GM19240 (cell line): ENCODE measurements around the gene RNF126.
"Not testable (repeated sequence)": the region's sequence is repeated elsewhere in the genome, so short reads cannot be mapped to it uniquely, and the experiment has no call there.

ENCODE experiments used
- DNase-seq: peaks from one replicate; pipeline ENCODE4 v3.0.0; 2011; ENCODE audit warnings: low spot score; ENCODE audit not compliant: insufficient read length

The RNF126 gene

DNA sequence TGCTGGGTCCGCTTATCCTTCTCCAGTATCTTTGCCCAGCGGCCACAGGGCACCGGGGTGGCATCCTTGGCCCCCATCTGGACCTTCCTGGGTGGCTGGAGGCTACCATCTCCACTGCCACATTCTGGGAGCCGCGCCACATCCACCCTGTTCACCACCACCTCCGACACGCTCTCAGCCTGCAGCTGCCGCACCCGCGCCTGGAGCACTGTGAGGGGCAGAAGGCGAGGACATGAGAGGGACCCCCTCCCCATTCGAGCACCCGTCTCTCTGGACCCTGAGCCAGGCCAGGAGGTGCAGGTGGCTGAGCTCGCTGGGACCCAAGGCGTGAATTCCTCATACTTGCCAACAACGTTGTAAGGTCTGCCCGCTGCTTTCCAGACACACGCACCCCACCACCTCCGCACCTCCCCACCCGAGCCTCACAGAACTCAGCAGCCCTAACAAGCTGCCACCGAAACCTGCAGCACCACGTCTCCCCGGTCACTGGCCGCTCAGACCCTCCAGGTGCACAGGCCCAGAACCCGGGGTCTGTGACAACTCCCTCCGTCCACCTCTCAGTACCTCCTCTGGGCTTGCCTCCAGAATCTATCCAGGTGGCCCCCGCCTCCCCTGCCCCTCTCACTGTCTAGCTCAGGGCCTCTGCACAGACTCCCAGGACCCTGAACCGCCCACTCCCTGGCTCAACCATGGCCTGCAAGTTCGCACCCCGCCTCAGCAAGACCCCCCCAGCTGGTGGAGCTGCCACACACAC is 32.9 kb downstream of the RNF126 start:
- DNase-seq: no peak

DNA sequence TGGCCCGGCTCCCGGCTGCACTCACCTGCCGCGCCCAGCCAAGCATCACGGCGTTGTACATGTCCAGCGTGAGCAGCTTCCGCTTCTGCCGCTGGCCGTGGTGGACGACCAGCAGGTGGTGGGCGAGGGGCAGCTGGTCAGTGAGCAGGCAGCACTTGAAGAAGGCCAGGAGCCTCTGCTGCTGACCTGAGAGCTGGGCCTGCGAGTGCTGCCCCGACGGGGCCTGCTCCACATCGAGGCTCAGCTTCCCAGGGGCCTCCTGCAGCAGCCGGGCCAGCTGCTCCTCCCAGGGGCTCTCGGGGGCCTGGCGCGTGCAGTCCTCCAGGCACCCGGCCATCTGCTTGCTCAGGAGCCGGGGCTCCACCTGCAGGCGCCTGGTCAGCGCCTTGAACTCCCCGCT is 33.5 kb downstream of the RNF126 start:
- not testable (repeated sequence) for DNase-seq

DNA sequence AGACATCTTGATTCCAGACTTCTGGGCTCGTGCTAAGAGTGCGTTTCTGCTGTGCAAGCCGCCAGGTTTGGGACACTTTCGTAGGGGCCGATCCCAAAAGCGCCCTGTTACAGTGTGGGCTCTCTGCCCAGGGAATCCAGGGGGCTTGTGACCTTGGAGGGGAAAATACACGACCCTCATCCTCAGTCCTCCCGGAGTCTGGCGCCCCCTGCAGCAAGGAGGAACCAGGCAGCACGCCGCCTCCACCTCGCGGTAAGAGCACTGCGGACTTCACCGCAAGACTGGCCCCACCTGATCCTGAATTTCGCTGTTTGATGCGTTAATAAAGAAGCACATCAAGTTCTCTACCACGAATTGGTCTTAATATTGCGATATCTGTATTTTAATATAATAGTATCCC is 34.8 kb downstream of the RNF126 start:
- no peak for DNase-seq

DNA sequence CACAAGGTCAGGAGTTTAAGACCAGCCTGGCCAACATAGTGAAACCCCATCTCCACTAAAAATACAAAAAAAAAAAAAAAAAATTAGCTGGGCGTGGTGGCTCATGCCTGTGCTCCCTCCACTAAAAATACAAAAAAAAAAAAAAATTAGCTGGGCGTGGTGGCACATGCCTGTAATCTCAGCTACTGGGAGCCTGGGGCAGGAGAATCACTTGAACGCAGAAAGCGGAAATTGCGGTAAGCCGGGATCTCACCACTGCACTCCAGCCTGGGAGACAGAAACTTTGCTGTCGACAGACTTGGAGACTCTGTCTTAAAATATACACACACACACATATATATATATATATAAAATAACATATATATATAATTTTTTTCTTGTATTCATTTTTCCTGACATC is 36.4 kb downstream of the RNF126 start:
- DNase-seq: not testable (repeated sequence)

DNA sequence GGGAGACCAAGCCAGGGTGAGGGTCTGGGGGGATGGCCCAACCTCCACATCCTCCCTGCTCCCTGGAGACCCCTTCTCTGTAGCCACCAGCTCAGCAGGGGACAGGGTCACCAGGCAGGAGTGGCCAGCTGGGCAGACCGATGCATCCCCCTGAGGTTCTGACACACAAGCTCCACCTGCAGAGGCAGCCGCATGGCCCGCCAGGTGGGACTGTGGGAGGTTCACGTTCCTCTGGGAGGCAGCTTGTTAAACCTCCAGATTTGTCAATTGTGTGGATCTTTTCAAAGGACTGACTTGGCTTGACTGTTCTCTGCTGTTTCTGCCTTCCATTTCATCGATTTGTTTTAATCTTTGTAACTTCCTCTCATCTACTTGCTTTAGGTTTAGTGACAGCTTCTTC is 37.8 kb downstream of the RNF126 start:
- DNase-seq: no peak

DNA sequence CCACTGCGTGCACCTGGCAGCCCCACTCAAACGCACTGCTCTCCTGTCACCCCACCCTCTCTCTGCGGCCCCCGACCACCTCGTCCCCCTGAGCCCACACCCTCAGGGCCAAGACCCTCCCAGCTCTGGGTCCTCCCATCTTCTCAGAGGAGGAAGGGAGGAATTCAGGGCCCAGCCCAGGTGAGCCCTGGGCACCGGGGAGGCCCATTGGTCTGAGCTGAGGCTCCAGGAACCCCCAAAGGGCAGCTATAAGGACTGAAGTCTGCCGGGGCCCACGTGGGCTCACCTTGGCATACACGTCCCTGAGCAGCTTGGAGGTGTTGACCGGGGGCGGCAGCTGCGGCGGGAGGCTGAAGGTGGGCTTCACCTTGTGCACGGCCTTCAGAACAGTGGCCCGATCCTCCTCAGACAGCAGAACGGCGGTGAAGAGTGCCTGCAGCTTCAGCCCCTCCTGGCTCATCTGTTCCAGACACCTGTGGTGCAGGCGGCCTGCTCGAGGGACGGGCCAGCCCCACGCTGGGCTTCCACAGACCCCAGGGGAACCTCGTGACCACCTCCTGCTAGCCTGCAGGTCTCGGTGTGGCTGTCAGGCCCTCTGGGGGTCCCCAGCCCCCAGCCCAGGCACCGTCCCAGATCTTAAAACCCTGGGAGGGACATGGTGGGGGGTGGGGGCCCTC is 38.4 kb downstream of the RNF126 start:
- DNase-seq: no peak

DNA sequence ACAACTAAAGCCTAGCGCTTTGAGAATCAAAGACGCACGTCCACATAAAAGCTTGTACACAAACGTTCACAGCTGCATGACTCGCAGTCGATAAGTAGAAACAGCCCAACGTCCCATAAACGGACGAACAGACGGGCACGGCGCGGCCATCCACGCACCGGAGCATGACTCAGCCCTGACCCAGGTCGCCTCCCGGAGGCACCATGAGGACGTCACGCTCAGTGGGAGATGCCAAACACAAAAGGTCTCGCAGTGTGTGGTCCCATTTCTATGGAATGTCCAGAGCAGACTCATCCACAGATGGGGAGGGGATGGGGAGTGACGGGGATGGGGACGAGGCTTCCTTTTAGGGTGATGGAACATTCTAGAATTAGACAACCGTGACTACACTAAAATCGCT is 39.0 kb downstream of the RNF126 start:
- DNase-seq: no peak

DNA sequence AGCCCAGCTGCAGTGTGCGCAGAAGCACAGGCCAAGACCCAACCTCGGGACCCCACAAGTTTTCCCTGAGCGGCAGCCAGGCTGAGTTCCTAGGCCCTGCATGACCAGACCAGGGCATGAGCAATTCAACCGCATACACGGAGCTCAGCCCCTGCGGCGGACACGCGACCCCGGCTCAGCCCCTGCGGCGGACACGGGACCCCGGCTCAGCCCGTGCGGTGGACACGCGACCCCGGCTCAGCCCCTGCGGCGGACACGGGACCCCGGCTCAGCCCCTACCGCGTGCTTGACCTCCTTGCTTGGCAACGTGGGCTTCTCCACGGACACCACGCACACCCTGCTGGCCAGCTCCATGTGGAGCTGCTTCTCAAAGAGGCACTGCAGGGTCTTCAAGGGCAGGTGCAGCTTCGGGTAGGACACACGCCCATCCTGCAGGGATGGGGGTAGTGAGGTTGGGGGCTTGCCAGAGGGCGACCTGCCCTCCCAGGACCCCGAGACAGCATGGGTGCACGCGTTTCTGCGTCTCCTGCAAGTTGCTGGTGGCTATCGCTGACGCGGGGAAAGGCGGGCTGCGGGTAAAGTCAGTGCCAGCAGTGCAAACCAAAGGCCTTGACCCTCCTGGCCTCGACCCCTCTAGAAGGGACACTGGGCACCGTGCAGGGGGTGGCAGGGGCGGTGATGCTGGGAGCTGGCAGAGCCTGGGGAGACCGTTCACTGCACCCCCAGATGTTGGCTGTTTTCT is 39.7 kb downstream of the RNF126 start:
- DNase-seq: no peak

DNA sequence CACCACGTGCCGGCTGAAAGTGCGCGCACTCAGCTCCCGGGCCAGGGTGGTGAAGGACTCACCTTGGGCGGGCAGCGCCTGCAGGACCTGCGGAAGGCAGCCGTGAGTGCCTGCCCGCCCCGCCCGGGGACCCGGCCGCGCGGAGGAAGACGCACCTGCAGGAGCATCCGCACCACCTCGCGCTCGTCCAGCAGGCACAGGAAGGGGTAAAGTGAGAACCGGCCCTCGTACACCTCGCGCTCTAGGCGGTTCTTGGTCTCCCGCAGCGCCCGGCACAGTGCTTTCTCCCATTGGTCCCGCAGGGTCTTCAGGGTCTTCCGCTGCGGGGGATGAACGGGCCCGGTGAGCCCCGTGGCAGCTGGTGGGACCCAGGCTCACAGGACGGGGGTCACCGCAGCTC is 40.3 kb downstream of the RNF126 start:
- DNase-seq: no peak

DNA sequence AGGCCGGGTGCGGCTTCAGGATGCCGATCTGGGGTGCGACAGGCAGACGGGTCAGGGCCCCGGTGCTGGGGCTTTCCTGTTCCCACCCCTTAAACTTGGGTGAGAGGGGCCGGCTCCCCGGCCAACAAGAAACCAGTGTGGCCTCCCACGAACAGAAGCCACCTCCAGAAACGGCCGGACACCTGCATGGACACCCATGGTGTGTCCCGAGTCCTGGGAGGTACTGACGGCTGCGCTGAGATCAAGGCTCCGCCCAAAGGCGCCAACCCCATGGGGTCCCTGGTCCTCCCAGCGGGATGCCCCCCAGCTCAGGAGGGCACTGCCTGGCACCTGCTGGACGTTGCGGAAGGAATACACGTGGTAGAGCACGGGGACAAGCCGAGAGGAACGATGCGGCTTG is 41.2 kb downstream of the RNF126 start:
- no peak for DNase-seq

DNA sequence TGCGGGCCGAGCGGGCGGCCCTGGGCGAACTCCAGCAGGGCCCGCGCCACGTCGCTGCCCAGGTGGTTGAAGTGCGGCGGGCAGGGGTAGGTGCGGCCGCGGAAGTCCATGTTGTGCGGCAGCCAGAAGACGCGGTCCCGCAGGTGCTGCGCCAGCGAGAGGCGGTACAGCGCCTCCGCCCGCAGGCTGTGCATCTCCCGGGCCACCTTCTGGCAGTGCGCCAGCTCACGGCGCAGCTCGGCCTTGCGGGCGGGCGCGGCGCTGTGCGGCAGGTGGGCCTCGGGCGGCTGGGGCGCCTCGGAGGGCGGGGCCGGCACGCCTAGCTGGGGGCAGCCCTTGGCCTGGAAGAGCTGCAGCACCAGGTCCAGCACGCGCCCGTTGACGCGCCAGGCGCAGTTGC is 41.8 kb downstream of the RNF126 start:
- DNase-seq: not testable (repeated sequence)

DNA sequence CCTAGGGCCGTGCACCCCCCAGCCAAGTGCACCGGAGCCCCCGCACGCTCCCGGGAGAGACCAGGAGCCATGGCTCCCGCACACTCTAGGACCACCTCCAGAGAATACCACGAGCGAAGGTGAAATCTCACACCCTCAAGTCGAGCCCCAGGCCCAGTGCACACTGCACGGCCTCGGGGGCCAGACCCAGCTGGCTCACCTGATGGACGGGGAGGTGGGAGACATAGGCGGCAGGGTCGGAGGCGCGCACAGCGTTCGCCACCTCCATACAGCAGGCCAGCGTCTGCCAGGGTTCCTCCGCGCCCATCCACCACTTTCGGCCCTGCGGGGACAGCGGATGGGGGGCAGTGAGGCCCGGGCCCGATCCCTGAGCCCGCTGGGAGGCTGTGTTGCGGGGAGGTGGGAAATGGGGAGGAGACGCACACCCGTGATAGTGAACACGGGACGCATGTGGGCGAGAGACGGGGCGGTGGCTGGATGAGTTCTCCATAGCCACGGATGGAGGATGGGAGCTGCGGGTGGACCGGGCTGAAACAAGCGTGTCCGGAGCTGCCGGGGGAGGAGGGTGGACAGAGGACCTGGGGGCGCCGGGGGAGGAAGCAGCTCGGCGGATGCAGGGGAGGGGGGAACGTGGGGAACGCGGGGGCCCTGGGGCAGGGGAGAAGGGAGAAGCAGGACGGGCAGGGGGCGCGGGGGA is 42.7 kb downstream of the RNF126 start:
- DNase-seq: no peak

DNA sequence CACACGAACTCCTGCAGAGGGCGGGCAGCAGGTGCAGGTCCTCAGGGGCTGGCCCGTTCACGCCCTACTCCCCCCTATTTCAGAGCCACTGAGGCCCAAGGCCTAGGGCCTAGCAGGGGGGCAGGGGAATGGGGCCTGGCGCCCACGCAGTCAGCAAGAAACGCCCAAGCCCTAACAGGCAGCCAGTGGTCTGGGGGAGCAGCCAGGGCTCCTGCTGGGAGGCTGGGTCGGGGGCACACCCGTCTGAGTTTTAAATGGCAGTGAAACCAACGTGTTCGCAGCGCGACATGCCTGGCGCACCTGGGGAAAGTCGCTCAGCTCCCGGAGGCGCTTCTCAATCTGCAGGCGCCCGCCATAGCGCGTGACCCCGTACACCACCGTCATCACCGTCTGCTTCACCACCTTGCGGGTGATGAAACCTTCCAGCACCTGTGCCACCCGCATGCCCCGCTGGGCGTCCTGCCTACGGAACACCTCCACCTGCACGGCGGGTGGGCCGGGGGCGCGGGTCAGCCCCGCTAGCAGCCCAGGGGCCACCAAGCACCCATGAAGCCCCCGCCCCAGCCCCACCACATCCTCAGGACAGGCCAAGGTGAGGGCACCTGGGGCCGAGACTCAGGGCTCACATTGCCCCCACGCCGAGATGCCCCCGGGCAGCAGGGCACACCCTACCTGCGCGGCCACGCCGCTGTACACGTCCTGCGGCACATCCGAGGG is 43.6 kb downstream of the RNF126 start:
- no peak for DNase-seq

DNA sequence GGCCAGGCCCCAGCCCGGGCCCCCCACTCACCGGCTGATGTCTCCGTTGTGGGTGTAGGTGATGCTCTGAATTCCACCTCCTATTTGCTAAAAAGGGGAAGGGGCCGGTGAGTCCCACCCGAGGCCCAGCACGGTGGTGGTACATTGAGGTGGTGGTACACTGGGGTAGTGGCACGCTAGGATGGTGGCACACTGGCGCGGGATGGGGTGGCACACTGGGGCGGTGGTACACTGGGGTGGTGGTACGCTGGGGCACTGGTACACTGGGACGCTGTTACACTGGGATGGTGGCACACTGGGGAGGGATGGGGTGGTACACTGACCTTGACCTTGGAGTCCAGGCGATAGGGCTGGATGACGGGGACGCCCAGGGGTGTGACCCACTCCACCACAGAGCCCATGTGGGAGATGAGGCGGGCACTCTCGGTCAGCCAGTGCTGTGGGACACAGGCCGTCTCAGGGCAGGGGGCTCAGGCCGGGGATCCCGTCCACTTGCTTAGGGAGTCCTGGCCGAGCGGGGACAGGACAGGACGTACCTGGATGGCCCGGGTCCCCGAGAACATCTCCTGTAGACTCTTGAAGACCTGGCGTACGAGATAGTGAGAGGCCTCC is 44.2 kb downstream of the RNF126 start:
- no peak for DNase-seq

DNA sequence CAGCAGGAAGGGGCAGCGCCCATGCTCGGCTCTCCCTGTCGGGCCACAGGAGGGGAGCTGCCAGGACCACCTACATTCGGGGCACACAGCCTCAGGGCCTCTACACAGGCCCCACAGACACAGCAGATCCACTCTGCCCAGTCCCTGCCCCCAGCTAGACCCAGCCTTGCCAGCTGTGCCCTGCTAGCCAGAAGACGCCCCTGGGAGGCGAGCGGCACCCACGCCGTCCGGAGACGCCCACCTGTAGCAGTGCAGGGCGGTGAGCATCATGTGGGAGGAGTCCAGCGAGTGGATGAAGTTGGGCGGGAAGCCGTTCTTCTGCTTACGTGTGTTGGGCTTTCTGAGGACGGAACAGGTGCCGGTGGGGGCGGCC is 44.8 kb downstream of the RNF126 start:
- no peak for DNase-seq

DNA sequence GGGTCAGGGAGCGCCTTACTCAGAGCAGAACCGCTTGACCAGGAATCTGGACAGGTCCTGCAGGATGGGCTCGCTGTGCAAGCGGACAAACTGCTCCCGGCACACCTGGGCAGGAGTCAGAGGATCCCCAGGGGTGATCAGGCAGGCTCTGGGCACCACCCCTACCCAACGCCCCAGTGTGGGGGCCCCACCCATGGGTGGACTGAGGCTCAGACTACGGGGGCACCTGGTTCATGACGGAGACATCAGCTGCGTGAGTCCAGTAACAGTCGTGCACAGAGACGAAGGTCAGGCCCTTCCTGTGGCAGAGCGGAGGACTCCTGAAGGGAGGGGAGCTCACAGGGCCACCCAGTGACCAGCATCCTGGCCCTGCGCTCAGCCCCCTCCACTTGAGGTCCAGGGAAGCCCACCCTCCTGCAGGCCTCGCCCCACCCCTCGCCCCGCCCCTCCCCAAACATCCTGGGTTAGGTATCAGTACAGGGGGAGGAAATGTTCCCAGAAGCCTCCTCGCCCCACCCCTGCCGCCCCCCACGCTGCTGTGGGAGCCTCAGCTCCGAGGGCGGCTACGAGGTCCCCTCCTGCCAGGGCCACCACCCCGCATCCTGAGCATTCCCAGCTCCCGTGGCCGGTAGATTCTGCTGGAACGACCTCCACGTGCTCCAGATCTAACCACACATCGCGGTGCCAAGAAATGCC is 45.3 kb downstream of the RNF126 start:
- DNase-seq: no peak

DNA sequence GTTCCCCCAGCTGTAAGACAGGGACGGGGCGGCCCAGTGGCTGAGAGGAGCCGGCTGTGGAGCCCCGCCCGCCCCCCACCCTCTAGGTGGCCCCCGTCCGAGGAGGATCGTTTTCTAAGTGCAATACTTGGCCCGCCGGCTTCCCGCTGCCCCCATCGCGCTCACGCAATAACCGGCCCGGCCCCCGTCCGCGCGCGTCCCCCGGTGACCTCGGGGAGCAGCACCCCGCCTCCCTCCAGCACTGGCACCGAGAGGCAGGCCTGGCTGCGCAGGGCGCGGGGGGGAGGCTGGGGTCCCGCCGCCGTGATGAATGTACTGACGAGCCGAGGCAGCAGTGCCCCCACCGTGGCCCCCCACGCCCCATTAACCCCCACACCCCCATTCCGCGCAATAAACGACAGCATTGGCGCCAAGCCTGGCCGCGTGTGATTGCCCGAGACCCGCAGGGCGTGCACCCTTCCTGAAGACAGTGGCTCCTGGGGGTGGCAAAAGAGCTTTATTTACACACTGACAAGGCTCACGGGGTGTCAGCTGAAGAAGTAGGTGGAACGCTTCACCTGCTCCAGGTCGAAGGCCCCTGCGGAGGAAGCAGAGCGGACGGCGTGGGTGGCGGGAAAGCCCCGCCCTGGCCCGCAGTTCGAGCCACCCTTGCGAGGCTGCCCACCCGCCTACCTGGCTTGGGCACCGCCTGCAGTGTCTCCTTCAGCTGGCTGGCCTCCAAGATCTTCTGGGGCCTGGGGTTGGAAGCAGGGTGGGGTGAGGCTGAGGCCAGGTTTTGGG is 46.1 kb downstream of the RNF126 start:
- no peak for DNase-seq

DNA sequence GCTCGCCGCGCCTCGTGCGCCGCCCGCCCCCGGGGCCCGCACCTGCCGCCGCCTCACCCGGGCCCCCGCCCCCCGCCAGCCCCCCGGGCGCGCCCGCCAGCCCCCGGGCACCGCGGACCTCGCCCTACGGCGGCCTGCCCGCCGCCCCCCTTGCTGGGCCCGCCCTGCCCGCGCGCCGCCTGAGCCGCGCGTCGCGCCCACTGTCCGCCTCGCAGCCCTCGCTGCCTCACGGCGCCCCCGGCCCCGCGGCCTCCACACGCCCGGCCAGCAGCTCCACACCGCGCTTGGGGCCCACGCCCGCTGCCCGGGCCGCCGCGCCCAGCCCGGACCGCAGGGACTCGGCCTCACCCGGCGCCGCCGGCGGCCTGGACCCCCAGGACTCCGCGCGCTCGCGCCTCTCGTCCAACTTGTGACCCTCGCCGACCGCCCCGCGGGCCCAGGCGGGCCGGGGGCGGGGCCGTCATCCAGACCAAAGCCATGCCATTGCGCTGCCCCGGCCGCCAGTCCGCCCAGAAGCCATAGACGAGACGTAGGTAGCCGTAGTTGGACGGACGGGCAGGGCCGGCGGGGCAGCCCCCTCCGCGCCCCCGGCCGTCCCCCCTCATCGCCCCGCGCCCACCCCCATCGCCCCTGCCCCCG is 46.8 kb downstream of the RNF126 start:
- DNase-seq: no peak

DNA sequence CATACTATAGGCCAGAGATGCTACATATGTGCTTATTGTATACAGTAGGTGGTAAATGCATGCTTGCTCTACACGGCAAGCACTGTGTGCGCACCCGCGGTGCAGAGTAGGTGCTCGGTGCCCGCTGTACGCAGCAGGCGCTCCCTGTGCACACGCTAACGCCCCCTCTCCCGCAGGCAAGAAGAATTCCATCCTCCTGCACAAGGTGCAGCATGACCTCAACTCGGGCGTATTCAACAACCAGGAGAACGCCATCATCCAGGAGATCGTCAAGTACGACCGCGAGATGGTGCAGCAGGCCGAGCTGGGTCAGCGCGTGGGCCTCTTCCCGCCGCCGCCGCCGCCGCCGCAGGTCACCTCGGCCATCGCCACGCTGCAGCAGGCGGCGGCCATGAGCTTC is 47.4 kb downstream of the RNF126 start:
- DNase-seq: no peak
